Mesenchymal stem cell (in vitro differentiated cells and primary cell): Measurements from ENCODE around the gene TTLL11.
A peak's percentile ranks its signal among the peaks of the same experiment; 100 is the strongest.
"Not testable (repeated sequence)": the region's sequence is repeated elsewhere in the genome, so short reads cannot be mapped to it uniquely, and the experiment has no call there.

ENCODE experiments used
- DNase-seq: peaks from one replicate; pipeline ENCODE4 v3.0.0-alpha.2; 2013
- H2AFZ ChIP-seq: one replicate; pipeline ENCODE4 v1.6.1; 2013; ENCODE audit warnings: low read depth, mild to moderate bottlenecking, control low read depth, inconsistent platforms, low read length, moderate library complexity
- H2AK5ac ChIP-seq: 2 replicates; pipeline ENCODE4 v1.6.1; 2013; ENCODE audit warnings: low read length, moderate library complexity, mild to moderate bottlenecking, inconsistent platforms; ENCODE audit not compliant: severe bottlenecking
- H2BK120ac ChIP-seq: one replicate; pipeline ENCODE4 v1.6.1; 2013; ENCODE audit warnings: low read depth, mild to moderate bottlenecking, inconsistent platforms, low read length, moderate library complexity
- H2BK12ac ChIP-seq, 2 experiments: one replicate each; pipeline ENCODE4 v1.6.1; 2013; ENCODE audit warnings: inconsistent platforms in 2 of 2, low read length in 2 of 2, mild to moderate bottlenecking in 2 of 2, moderate library complexity in 2 of 2, control low read depth in 1 of 2
- H2BK15ac ChIP-seq: one replicate; pipeline ENCODE4 v1.6.1; 2013; ENCODE audit warnings: mild to moderate bottlenecking, low read depth, inconsistent platforms; ENCODE audit not compliant: poor library complexity, severe bottlenecking
- H2BK5ac ChIP-seq: 2 replicates; pipeline ENCODE4 v1.6.1; 2013; ENCODE audit warnings: low read depth, mild to moderate bottlenecking, low read length, control low read depth, inconsistent platforms; ENCODE audit not compliant: poor library complexity, severe bottlenecking
- H3K14ac ChIP-seq, 2 experiments: one replicate each; pipeline ENCODE4 v1.6.1; 2013; ENCODE audit warnings: inconsistent platforms in 2 of 2, low read length in 2 of 2, control low read depth in 1 of 2, mild to moderate bottlenecking in 1 of 2, moderate library complexity in 1 of 2
- H3K18ac ChIP-seq, 2 experiments: one replicate each; pipeline ENCODE4 v1.6.1; 2013; ENCODE audit warnings: inconsistent platforms in 2 of 2, low read length in 2 of 2, control low read depth in 1 of 2, low read depth in 1 of 2, mild to moderate bottlenecking in 1 of 2
- H3K23ac ChIP-seq, 2 experiments: one replicate each; pipeline ENCODE4 v1.6.1; 2013; ENCODE audit warnings: inconsistent platforms in 2 of 2, low read length in 2 of 2, mild to moderate bottlenecking in 2 of 2, moderate library complexity in 2 of 2, control low read depth in 1 of 2
- H3K27ac ChIP-seq: 2 replicates; pipeline ENCODE4 v1.5.1; 2013; ENCODE audit warnings: mild to moderate bottlenecking, moderate library complexity, low read length, control low read depth, inconsistent platforms; ENCODE audit not compliant: poor library complexity, severe bottlenecking
- H3K27me3 ChIP-seq, 2 experiments: 2 replicates each; pipeline versions ENCODE4 v1.6.1 to v1.7.0; 2013; ENCODE audit warnings: low read length in 2 of 2, mild to moderate bottlenecking in 2 of 2, moderate library complexity in 2 of 2, control low read depth in 1 of 2, inconsistent platforms in 1 of 2; ENCODE audit not compliant: control insufficient read depth in 1 of 2, insufficient read depth in 1 of 2
- H3K36me3 ChIP-seq, 2 experiments: 2 replicates each; pipeline versions ENCODE4 v1.6.1 to v1.7.0; 2013; ENCODE audit warnings: low read length in 2 of 2, control low read depth in 1 of 2, inconsistent platforms in 1 of 2, low read depth in 1 of 2, mild to moderate bottlenecking in 1 of 2; ENCODE audit not compliant: insufficient read depth in 2 of 2, control insufficient read depth in 1 of 2
- H3K4ac ChIP-seq, 2 experiments: one replicate each; pipeline ENCODE4 v1.6.1; 2013; ENCODE audit warnings: inconsistent platforms in 2 of 2, low read length in 2 of 2, mild to moderate bottlenecking in 2 of 2, moderate library complexity in 2 of 2, control low read depth in 1 of 2, low read depth in 1 of 2
- H3K4me1 ChIP-seq: 2 replicates; pipeline ENCODE4 v1.6.1; 2013; ENCODE audit warnings: low read depth, low read length, control low read depth; ENCODE audit not compliant: control insufficient read depth, insufficient read depth
- H3K4me2 ChIP-seq: 2 replicates; pipeline ENCODE4 v1.6.1; 2013; ENCODE audit warnings: low read length, mild to moderate bottlenecking, inconsistent platforms; ENCODE audit not compliant: poor library complexity, severe bottlenecking
- H3K4me3 ChIP-seq, 2 experiments: 2 replicates each; pipeline versions ENCODE4 v1.5.1 to v1.7.0; 2013; ENCODE audit warnings: low read length in 2 of 2, mild to moderate bottlenecking in 2 of 2, control low read depth in 1 of 2, low read depth in 1 of 2; ENCODE audit not compliant: insufficient read depth in 1 of 2
- H3K79me1 ChIP-seq: replicated peaks from 2 replicates; pipeline ENCODE4 v1.6.1; 2013; ENCODE audit warnings: mild to moderate bottlenecking, control low read depth, low read length, inconsistent platforms; ENCODE audit not compliant: poor library complexity, severe bottlenecking
- H3K9ac ChIP-seq: 2 replicates; pipeline ENCODE4 v1.7.0; 2013; ENCODE audit warnings: mild to moderate bottlenecking, low read length, moderate library complexity
- H3K9me3 ChIP-seq: 2 replicates; pipeline ENCODE4 v1.7.0; 2013; ENCODE audit warnings: mild to moderate bottlenecking, low read length; ENCODE audit not compliant: control insufficient read depth
- H4K8ac ChIP-seq: one replicate; pipeline ENCODE4 v1.6.1; 2013; ENCODE audit warnings: inconsistent platforms, mild to moderate bottlenecking, low read length, moderate library complexity
- H4K91ac ChIP-seq: one replicate; pipeline ENCODE4 v1.6.1; 2013; ENCODE audit warnings: mild to moderate bottlenecking, low read length, inconsistent platforms
- WGBS: methylation state at CpG from one replicate; pipeline ENCODE4 v1.1.7; 2013; ENCODE audit warnings: mixed read lengths; 5-methylcytosine and 5-hydroxymethylcytosine counted together

Gene TTLL11

DNA sequence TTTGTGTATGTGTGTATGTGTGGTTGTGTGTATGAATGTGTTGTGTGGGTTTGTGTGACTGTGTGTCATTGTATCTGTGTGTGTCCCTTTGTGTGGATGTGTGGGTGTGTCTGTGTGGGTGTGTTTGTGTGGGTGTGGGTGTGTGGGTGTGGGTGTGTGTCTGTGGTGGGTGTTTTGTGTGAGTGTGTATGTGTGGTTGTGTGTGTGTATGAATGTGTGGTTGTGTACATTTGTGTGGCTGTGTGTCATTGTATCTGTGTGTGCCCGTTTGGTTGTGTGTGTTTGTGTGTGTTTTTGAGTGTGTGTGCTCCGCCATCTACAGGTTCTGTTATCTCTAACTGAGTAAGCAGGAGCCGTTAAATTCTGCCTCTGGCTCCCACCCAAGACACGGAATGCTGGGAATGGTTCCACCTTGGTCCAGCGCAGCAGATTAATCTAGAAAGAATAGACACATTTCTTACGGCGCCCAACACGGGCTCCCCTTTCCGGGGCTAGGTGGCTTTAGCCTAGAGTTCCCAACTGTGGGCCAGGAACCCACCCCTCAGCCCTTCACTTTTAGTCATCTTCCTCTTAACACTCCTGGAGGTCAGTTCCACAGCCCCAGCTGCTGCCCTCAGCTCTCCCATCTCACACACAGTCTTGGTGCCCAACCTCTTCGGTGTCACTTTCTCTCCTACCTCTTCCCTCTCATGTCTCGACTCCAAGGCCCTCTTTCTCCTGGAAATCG lies 197.1 kb downstream of the TTLL11 start:
- no peaks in the 10 kb centered on the region for H3K36me3 ChIP-seq
- no peak overlapping the region for H3K4me3 ChIP-seq
- H4K8ac ChIP-seq = no peak overlapping the region
- H3K27me3 ChIP-seq = peaks cover 0 to 3% of the 10 kb centered on the region in 2 experiments
- no peak overlapping the region for H2AK5ac ChIP-seq
- no peak overlapping the region for H3K9ac ChIP-seq
- H4K91ac ChIP-seq = no peak overlapping the region
- H3K9me3 ChIP-seq = no peaks in the 10 kb centered on the region
- no peak overlapping the region for H3K4ac ChIP-seq
- peaks cover 13% of the 10 kb centered on the region for H3K4me1 ChIP-seq
- no peak overlapping the region for H2BK120ac ChIP-seq
- H2BK5ac ChIP-seq = no peak overlapping the region
- no peak overlapping the region for H2BK15ac ChIP-seq
- DNase-seq = no peak
- no peak overlapping the region for H3K23ac ChIP-seq
- H3K79me1 ChIP-seq = no peaks in the 10 kb centered on the region
- H2AFZ ChIP-seq = peak overlapping the region; percentile 47
- no peak overlapping the region for H3K27ac ChIP-seq
- WGBS = 84% methylated on average over 12 of the region's 12 CpGs
- H3K14ac ChIP-seq = no peak overlapping the region
- H2BK12ac ChIP-seq = no peak overlapping the region
- H3K18ac ChIP-seq = no peak overlapping the region
- H3K4me2 ChIP-seq = no peak overlapping the region

DNA sequence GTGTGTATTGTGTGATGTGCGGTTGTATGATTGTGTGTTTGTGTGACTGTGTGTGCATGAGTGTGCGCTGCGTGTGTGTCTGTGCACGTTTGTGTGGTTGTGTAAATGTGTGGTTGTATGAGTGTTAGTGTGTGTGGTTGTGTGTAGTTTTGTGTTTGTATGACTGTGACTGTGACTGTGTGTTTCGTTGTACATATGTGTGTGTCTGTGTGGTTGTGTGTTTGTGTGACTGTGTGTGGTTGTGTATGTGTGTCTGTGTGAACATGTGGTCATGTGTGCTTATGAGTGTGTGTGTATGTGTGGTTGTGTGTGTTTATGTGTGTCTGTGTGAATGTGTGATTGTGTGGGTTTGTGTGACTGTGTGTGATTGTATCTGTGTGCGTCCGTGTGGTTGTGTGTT lies 197.8 kb downstream of the TTLL11 start:
- Histone ChIP-seq H3K9ac (no peak overlapping the region), H3K36me3 (no peaks in the 10 kb centered on the region), H2AK5ac (no peak overlapping the region), H3K23ac (no peak overlapping the region), H3K27ac (no peak overlapping the region), H2BK5ac (no peak overlapping the region), H3K4me3 (no peak overlapping the region), H2AFZ (no peak overlapping the region), H3K4me1 (peaks cover 16% of the 10 kb centered on the region), H4K91ac (peak overlapping the region; percentile 62), H2BK12ac (no peak overlapping the region), H3K18ac (no peak overlapping the region), H4K8ac (no peak overlapping the region), H2BK120ac (no peak overlapping the region), H2BK15ac (no peak overlapping the region), H3K27me3 (peaks cover 0 to 3% of the 10 kb centered on the region in 2 experiments), H3K4ac (no peak overlapping the region), H3K4me2 (no peak overlapping the region), H3K14ac (no peak overlapping the region), H3K9me3 (no peaks in the 10 kb centered on the region), H3K79me1 (no peaks in the 10 kb centered on the region)
- no peak for DNase-seq
- WGBS = 78% methylated on average over 6 of the region's 7 CpGs

DNA sequence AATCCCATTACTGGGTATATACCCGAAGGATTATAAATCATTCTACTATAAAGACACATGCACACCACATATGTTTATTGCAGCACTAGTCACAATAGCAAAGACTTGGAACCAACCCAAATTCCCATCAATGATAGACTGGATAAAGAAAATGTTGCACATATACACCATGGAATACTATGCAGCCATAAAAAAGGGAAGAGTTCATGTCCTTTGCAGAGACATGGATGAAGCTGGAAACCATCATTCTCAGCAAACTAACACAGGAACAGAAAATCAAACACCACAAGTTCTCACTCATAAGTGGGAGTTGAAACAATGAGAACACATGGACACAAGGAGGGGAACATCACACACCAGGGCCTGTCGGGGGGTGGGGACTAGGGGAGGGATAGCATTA lies 198.7 kb downstream of the TTLL11 start:
- not testable (repeated sequence) for H3K18ac ChIP-seq, H2BK12ac ChIP-seq, H3K23ac ChIP-seq, H2AK5ac ChIP-seq, H3K14ac ChIP-seq, H3K9me3 ChIP-seq, H2BK15ac ChIP-seq, H3K36me3 ChIP-seq, H3K9ac ChIP-seq, H2BK120ac ChIP-seq, H3K4ac ChIP-seq, H2BK5ac ChIP-seq, H2AFZ ChIP-seq, H3K27me3 ChIP-seq, DNase-seq, H3K4me2 ChIP-seq, H3K27ac ChIP-seq, H3K4me3 ChIP-seq, H4K8ac ChIP-seq, H4K91ac ChIP-seq, H3K79me1 ChIP-seq
- 100% methylated on average over 1 of the region's 2 CpGs for WGBS
- H3K4me1 ChIP-seq = peaks cover 20% of the 10 kb centered on the region

DNA sequence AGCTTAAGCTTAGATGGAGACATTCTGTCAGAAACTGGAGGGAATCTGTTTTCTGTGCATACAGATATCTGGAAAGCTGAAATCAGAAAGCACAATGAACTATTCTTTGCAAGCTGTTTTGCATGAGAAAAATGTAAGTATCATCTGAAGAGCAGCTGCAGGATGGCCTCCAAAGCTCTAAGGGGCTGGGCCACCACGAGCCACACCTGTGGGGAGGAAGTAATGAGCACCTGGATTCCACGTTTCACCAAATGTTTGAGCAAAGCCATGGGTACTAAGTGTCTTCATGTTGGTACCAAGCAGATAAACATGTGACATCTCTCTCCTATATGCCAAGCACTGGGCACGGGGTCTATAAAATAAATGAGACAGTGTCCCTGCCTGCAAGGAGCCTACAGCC lies 199.3 kb downstream of the TTLL11 start:
- Histone ChIP-seq H4K91ac (no peak overlapping the region), H3K27me3 (peaks cover 0 to 3% of the 10 kb centered on the region in 2 experiments), H3K4me2 (no peak overlapping the region), H2BK12ac (no peak overlapping the region), H3K23ac (no peak overlapping the region), H2BK120ac (no peak overlapping the region), H3K27ac (no peak overlapping the region), H3K9me3 (no peaks in the 10 kb centered on the region), H2AK5ac (no peak overlapping the region), H3K4me3 (no peak overlapping the region), H3K9ac (no peak overlapping the region), H4K8ac (no peak overlapping the region), H3K18ac (no peak overlapping the region), H3K79me1 (no peaks in the 10 kb centered on the region), H2BK15ac (no peak overlapping the region), H2BK5ac (no peak overlapping the region), H3K4ac (no peak overlapping the region), H3K14ac (no peak overlapping the region), H2AFZ (no peak overlapping the region), H3K36me3 (no peaks in the 10 kb centered on the region), H3K4me1 (peaks cover 21% of the 10 kb centered on the region)
- DNase-seq = no peak
- WGBS = 81% methylated on average over 3 of the region's 3 CpGs
